22Rv1 (cell line): ENCODE data around the gene FAM72B.
"Not testable (repeated sequence)": the region's sequence is repeated elsewhere in the genome, so short reads cannot be mapped to it uniquely, and the experiment has no call there.

Source experiments
- ZFX ChIP-seq: fragments of 450-650 bp; IDR thresholded peaks from 2 replicates; pipeline ENCODE4 v1.6.1; 2017; ENCODE audit warnings: antibody characterized with exemption, borderline replicate concordance
- TF ChIP-seq, protein P1 (sequence below): fragments of 450-650 bp; IDR thresholded peaks from 2 replicates; pipeline ENCODE4 v1.5.1; 2017; ENCODE audit warnings: mild to moderate bottlenecking

- TF ChIP-seq, protein P1, sequence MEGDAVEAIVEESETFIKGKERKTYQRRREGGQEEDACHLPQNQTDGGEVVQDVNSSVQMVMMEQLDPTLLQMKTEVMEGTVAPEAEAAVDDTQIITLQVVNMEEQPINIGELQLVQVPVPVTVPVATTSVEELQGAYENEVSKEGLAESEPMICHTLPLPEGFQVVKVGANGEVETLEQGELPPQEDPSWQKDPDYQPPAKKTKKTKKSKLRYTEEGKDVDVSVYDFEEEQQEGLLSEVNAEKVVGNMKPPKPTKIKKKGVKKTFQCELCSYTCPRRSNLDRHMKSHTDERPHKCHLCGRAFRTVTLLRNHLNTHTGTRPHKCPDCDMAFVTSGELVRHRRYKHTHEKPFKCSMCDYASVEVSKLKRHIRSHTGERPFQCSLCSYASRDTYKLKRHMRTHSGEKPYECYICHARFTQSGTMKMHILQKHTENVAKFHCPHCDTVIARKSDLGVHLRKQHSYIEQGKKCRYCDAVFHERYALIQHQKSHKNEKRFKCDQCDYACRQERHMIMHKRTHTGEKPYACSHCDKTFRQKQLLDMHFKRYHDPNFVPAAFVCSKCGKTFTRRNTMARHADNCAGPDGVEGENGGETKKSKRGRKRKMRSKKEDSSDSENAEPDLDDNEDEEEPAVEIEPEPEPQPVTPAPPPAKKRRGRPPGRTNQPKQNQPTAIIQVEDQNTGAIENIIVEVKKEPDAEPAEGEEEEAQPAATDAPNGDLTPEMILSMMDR, result not testable (repeated sequence)
- not testable (repeated sequence) for TF ChIP-seq ZFX
Observed at GRCh38 chr1:121186191-121186590, 2.1 kb upstream of the FAM72B start.
